CMK (cell line): Measurements from ENCODE around the gene CTXN1.
"Not testable (repeated sequence)": the region's sequence is repeated elsewhere in the genome, so short reads cannot be mapped to it uniquely, and the experiment has no call there.

Source experiments
- DNase-seq: peaks from one replicate; pipeline ENCODE4 v3.0.0-alpha.2; 2010; ENCODE audit warnings: low read depth

The CTXN1 gene

GRCh38 chr19:7899751-7900378 is 26.1 kb downstream of the CTXN1 start:
- no peak for DNase-seq

DNA sequence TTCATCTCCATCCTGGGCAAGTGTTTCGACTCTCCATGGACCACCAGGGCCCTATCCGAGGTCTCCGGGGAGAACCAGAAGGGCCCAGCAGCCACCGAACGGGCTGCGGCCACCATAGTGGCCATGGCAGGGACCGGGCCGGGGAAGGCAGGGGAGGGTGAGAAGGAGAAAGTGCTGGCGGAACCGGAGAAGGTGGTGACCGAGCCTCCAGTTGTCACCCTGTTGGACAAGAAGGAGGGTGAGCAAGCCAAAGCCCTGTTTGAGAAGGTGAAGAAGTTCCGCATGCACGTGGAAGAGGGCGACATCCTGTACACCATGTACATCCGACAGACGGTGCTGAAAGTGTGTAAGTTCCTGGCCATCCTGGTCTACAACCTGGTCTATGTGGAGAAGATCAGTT is 27.0 kb downstream of the CTXN1 start:
- DNase-seq: no peak

DNA sequence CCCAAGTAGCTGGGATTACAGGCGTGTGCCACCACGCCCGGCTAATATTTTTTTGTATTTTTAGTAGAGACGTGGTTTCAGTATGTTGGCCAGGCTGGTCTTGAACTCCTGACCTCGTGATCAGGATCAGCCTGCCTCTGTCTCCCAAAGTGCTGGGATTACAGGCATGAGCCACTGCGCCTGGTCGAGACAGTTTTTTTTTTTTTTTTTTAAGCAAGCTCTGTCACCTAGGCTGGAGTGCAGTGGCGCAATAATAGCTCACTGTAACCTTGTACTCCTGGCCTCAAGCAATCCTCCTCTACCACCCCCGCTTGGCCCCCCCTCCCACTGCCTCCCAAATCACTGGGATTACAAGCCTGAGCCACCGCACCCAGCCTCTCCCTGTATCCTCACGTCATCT is 28.6 kb downstream of the CTXN1 start:
- no peak for DNase-seq

- DNase-seq: no peak
Observed at GRCh38 chr19:7895565-7895964, 30.4 kb downstream of the CTXN1 start.

- DNase-seq: no peak
Observed at GRCh38 chr19:7894612-7895309, 31.2 kb downstream of the CTXN1 start.

DNA sequence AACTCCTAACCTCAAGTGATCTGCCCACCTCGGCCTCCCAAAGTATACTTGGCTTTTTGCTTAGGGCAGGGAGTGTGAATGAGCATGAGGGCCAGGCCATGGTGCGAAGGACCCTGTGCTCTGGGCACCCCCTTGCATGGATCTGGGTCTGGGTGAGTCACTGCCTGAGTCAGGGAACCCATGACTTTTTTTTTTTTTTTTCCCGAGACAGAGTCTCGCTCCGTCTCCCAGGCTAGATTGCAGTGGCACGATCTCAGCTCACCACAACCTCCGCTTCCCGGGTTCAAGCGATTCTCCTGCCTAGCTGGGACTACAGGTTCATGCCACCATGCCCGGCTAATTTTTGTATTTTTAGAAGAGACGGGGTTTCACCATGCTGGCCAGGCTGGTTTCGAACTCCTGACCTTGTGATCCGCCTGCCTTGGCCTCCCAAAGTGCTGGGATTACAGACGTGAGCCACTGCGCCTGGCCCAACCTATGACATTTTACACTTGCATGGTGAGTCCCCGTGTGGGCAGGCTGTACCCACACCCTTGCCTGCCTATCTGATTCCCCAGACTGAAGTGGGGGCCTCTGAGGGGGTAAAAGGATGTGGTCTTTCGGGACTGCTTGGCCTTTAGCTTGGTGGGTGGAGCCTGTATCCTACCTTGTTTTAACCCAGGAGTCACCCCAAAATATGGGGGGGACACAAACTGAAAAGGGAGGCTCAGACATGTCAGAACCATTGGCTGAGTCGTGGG is 32.4 kb downstream of the CTXN1 start:
- DNase-seq: not testable (repeated sequence)

DNA sequence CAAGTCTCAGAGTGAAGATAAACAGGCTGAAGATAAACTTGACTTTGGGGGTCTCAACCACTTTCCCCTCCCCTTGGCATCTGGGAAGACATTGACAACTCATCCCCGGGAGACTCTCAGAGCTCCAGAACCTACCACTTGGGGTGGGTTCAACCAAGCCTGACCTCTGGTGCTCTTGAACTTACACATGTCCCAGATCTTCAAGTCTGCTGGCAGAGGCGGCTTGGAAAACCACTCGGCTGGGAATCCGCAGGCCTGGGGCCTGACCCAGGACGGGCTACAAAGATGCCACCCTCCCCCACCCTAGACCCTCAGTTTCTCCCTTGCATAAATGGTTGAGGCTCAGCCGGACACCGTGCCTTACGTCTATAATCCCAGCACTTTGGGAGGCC is 37.1 kb downstream of the CTXN1 start:
- no peak for DNase-seq

GRCh38 chr19:7888145-7888825 is 37.6 kb downstream of the CTXN1 start, which contains the start of gene LRRC8E:
Gene LRRC8E (plus strand): TSS chr19:7888510. CDS start chr19:7895604, 7,094 bp downstream.
- DNase-seq: no peak

DNA sequence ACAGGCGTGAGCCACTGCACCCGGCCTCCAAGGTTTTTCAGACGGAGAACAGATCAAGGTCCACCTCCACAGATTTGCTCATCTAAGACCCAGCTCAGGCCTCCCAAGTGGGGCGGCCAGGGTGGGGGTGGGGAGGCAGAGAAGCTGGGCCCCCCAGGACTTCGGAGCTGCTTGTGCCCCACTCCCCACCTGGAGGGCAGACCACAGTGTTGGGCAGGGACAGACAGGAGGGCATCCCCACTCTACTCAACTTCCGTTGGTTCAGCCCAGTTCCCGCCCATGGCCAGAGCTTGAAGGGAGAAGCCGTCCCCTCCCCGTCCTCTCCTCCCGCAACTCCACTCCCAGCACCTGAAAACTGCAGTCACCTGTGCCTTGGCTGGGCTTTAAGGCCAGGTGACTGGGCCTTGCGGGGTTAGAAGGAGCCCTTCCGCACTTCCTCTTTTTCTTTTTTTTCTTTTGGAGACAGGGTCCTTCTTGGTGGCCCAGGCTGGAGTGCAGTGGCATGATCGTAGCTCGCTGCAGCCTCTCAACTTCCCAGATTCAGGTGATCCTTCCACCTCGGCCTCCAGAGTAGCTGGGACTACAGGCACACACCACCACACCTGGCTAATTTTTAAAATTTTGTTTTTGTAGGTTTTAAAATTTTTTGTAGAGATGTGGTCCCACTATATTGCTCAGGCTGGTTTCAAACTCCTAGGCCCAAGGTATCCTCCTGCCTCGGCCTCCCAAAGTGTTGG is 38.4 kb downstream of the CTXN1 start:
- no peak for DNase-seq

- DNase-seq: no peak
Observed at GRCh38 chr19:7885818-7886217, 40.1 kb downstream of the CTXN1 start.

DNA sequence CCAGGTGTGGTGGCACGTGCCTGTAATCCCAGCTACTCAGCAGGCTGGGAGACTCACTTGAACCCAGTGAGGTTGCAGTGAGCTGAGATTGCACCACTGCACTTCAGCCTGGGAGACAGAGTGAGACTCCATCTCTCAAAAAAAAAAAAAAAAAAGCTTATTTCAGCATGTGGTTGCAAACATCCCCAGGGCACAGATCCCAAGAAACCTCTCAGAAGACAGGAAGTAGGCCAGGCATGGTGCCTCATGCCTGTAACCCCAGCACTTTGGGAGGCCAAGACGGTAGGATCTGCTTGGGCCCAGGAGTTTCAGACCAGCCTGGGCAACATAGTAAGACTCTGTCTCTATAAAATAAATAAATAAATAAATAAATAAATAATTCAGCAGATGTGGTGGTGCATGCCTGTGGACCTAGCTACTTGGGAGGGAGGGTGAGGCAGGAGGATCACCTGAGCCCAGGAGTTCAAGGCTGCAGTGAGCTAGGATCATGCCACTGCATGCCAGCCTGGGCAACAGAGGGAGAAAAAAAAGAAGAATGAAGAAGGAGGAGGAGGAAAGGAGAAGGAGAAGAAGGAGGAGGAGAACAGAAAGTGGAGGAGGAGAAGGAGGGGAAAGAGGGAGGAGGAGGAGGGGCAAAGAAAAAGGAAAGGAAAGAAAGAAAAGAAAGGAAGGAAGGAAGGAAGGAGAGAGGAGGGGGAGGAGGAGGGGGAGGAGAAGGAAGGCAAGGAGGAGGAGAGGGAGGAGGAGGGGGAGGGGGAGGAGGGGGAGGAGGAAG is 42.0 kb downstream of the CTXN1 start:
- no peak for DNase-seq

- no peak for DNase-seq
Observed at GRCh38 chr19:7883105-7883504, 42.8 kb downstream of the CTXN1 start.

DNA sequence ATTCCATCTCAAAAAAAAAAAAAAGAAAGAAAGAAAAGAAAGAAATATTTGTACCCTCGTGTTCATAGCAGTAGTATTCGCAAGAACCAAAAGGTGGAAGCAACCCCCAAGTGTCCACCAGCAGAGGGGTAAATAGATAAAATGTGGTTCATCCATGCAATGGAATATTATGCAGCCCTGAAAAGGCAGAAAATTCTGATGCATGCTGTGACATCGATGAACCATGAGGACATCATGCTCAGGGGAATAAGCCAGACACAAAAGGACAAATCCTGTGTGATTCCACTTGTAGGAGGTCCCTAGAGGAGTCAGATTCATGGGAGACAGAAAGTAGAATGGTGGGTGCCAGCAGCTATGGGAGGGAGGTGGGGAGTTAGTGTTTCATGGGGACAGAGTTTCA is 44.0 kb downstream of the CTXN1 start:
- DNase-seq: no peak

DNA sequence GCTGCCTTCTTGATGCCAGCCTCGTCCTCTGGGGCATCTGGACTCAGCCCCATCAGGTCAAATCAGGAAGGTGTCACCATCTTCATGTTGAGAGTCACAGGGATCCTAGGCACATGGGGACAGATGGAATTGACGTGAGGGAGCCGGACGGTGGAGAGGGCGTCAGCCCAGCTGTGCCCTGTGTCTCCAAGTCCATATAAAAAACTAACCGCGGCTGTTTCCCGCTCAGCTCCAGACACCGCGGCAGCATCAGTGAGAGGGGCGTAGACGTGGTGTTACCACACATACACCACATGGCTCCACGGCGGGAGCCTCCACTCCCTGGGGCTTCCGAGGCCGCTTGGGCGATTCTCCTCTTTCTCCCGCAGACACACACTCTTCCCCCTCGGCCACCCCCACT is 46.1 kb downstream of the CTXN1 start:
- no peak for DNase-seq

GRCh38 chr19:7879111-7879807 is 46.7 kb downstream of the CTXN1 start:
- DNase-seq: no peak

GRCh38 chr19:7877249-7877836 is 48.6 kb downstream of the CTXN1 start:
- no peak for DNase-seq

GRCh38 chr19:7874897-7875273 is 51.0 kb downstream of the CTXN1 start:
- DNase-seq: no peak
